Right renal pelvis (tissue), 4 donors: ENCODE data around the gene PRDM16. TPM values are rescaled to one million over a fixed set of nuclear protein-coding genes. Genes with fewer than 3 reads are reported as not detected.

ENCODE experiments used
- DNase-seq, 4 donors: peaks; one replicate each; pipeline ENCODE4 v3.0.0-alpha.2; 2013; ENCODE audit warnings: low read depth in 4 of 4, low spot score in 3 of 4, missing footprints in 1 of 4
- polyA plus RNA-seq, 4 donors: library from polyadenylated mRNA; unstranded; fragments of 120-200 nt; gene quantifications; one replicate each; pipeline ENCODE4 v1.2.1, GENCODE V29; 2013; ENCODE audit not compliant: insufficient read length in 4 of 4

The PRDM16 gene
- polyA plus RNA-seq, 4 donors = 6.0 to 8.1 (median 7.0) TPM

DNA sequence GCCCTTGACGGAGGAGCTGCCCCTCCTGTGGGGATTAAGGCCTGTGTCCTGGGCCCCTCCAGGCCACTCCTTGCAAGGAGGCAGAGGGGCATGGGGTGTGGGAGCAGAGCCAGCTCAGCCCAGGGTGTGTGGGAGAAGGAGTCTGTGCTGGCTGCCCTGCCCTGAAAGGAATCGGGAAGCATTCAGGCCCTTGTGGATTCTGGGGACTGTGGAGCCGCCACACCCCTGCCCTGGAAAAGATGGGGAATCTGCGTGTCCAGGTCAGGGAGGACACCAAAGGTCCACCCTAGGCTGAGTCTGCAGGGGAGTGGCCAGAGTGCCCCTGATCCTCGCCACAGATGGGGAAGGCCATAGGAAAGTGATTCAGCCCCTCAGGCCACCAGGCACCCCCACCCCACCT lies 16.5 kb upstream of the PRDM16 start:
- no peak for DNase-seq

- DNase-seq = no peak
Observed at GRCh38 chr1:3053366-3053980, 15.5 kb upstream of the PRDM16 start.

DNA sequence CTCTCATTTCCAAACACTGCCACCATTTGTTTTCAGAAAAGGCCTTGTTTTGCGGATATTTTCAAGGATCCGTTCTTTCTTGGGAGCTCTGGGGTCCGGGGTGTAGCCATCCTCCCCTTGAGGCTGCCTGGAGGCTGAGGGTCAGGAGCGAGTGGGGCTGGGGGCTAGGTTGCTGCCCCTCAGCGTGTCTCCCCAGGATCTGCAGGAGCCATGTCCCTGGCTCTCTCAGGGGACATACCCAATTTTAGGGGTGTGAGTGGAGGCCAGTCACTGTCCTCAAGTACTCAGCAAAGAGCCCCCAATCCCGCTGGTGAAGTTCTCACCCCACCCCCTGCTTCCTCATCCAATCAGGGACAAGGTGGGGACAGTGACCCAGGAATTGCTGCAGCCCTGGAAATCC lies 15.0 kb upstream of the PRDM16 start:
- DNase-seq = no peak

DNA sequence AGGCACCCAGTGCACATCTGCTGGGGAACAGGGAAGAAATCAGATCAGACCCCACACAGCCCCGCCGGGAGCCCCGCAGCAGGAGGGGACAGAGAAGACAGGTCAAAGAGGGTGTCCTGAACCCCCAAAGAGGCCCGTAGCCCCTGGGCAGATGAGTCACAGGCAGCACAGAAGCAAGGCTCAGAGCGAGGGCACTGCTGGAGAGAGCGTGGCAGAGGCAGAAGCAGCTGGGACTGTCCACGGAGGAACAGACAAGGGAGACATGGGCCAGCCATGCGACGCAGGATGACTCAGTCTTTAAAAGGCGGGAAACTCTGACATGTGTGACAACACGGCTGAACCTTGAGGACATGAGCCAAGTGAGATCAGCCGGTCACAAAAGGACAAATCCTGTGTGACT lies 14.5 kb upstream of the PRDM16 start:
- DNase-seq = no peak

DNA sequence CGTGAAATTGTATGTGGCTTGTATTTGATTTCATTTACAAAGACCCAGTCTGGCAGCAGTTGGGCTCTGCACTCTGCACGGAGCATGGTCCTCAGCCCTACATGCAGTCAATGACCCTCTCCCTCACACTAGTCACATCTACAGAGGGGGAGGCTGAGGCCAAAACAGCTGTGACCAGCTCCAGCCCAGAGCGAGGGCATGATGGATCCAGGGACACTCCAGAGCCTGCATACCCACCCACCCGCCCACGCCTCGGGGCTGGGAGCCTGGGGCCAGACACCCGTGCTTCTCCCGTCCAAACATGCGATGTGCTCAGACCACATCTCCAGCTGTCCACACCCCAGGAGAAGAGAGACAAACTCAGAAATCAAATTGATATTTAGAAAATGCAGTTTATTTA lies 14.0 kb upstream of the PRDM16 start:
- no peak for DNase-seq

GRCh38 chr1:3056641-3057040 lies 12.4 kb upstream of the PRDM16 start:
- no peak for DNase-seq

GRCh38 chr1:3058263-3059030 lies 10.6 kb upstream of the PRDM16 start:
- no peak for DNase-seq

DNA sequence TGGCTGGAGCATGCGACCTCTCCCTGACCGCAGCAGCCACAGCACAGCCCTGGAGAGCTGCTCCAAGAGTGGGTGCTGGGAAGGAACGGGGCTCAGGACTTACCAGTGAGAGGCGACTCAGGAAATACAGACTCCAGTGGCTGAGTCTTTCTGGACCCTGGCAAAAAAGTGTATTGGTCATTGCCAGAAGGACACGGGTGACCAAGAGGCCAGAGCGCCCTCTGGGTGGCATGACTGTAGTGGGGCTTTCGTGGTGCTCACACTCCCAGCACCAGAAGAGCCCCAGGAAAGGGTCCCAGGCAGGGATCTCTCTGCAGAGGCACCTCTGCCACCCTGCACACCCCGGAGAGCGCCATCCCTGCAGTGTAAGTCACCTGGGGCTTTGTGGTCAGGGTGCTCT lies 8.9 kb upstream of the PRDM16 start:
- DNase-seq = no peak

DNA sequence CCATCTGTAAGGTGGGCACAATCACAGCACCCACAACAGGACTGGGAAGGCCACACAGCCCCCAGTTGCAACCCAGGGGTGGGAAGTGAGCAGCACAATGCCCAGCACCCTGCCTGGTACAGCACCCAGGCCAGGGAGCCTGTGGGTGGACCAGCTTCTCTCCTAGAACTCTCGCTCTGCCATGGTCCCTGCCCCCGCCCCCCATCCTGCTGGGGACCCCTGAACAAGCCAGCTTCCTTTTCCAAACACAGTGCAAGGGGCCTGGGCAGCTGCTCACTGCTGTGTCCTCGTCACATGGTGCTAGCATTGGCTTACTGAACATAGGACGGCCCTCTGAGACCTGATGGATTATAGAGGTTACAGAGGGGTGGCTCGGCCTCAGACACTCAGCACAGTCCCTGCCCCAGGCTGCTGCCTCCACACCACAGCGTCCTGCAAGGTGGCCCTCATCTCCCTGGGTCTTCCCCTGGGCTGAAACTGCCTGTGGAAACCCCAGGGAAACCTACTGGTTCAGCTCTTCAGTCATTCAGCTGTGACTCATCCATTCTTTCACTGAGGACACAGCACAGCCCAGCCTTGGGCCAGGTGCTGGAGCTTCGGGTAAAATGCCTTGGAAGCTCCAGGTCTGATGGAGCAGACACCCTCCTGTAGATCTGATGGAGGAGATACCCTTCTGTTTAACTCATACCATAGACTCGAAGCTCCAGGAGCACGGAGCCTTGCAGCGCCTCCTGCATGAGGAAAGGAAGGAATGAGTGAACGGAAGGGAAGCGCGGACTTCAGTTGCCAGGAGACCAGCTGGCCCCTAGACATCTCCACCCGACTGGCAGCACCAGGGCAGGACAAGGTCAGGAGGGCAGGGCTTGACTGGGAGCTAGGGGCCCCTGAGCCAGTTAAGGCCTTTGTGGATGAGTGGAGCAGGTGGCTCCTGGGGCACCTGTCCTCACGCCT lies 8.1 kb upstream of the PRDM16 start:
- no peak for DNase-seq

DNA sequence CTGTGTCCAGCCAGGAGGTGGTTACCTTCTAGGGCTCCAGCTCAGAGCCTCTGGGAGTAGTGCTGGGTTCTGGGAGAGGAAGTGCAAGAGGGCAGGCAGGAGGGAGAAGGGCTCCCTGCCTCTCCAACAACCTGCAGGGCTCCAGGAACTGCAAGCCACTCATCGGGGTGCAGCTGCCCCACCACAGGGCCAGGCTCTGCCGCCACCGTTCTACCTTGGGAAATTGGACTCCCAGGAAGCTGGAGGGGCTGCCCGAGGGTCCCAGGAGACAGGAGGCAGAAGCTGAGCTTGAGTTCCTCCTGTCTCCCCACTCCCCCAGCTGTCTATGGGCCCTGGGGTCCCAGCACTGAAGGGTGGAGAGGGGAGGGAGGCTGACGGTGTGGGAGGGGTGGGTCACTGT lies 7.4 kb upstream of the PRDM16 start:
- DNase-seq = no peak

GRCh38 chr1:3061981-3062615 lies 6.9 kb upstream of the PRDM16 start:
- no peak for DNase-seq

- DNase-seq = no peak
Observed at GRCh38 chr1:3062616-3063378, 6.2 kb upstream of the PRDM16 start.

GRCh38 chr1:3063379-3064295 lies 5.4 kb upstream of the PRDM16 start:
- no peak for DNase-seq

- no peak for DNase-seq
Observed at GRCh38 chr1:3064296-3064850, 4.6 kb upstream of the PRDM16 start.

- no peak for DNase-seq
Observed at GRCh38 chr1:3064901-3065300, 4.1 kb upstream of the PRDM16 start.

DNA sequence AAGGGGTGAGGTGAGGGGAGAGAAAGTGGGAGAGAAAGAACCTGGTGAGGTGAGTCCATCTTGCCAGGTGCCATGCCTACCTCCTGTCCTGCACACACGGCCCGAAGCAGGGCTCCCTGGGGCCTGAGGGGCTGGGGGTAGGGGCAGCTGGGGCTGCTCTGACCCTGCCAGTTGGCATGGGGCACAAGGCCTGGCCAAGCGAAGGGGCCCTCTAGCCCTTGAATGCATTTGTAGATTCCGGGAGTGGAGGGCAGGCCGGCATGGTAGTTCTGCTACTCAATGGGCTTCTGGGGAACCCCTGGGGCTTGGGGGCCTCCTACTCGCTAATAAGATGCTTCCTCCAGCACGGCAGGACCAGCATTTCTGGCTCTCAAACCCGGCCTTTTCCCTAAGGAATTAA lies 3.6 kb upstream of the PRDM16 start:
- DNase-seq = no peak

GRCh38 chr1:3065797-3066196 lies 3.2 kb upstream of the PRDM16 start:
- DNase-seq = no peak

- DNase-seq = no peak
Observed at GRCh38 chr1:3066250-3066711, 2.7 kb upstream of the PRDM16 start.

- DNase-seq = no peak
Observed at GRCh38 chr1:3066826-3067225, 2.2 kb upstream of the PRDM16 start.
